BLaER1 treated with 17β-estradiol and CSF1 and Interleukin-3, amounts not matched to agents 10 nM and 100 nM (cell line): ENCODE measurements around the gene ZYG11B.
"Not testable (repeated sequence)": the region's sequence is repeated elsewhere in the genome, so short reads cannot be mapped to it uniquely, and the experiment has no call there.

Experiments
- H3K27ac ChIP-seq, 11 experiments: shearing (Covaris generic); formaldehyde crosslinking; 2 replicates each; pipeline ENCODE4 v1.8.1; 2022
- H3K27me3 ChIP-seq, 11 experiments: shearing (Covaris generic); formaldehyde crosslinking; 2 replicates each; pipeline ENCODE4 v1.8.1; 2022
- H3K36me3 ChIP-seq, 11 experiments: shearing (Covaris generic); formaldehyde crosslinking; 2 replicates each; pipeline ENCODE4 v1.8.1; 2022
- H3K4me1 ChIP-seq, 10 experiments: shearing (Covaris generic); formaldehyde crosslinking; 2 replicates each; pipeline ENCODE4 v1.8.1; 2022
- H3K4me2 ChIP-seq, 11 experiments: shearing (Covaris generic); formaldehyde crosslinking; 2 replicates each; pipeline ENCODE4 v1.8.1; 2022
- H3K4me3 ChIP-seq, 10 experiments: shearing (Covaris generic); formaldehyde crosslinking; 2 replicates each; pipeline ENCODE4 v1.8.1; 2022
- H3K9ac ChIP-seq, 11 experiments: shearing (Covaris generic); formaldehyde crosslinking; 2 replicates each; pipeline ENCODE4 v1.8.1; 2022
- H3K9me3 ChIP-seq, 11 experiments: shearing (Covaris generic); formaldehyde crosslinking; replicated peaks in 1 of 11; 2 replicates each; pipeline ENCODE4 v1.8.1; 2022
- H4K20me1 ChIP-seq, 11 experiments: shearing (Covaris generic); formaldehyde crosslinking; 2 replicates each; pipeline ENCODE4 v1.8.1; 2022
- Cebpa-rat ChIP-seq, 11 experiments: shearing (Covaris generic); IDR thresholded peaks; 2 replicates each; pipeline ENCODE4 v1.8.1; 2022

The ZYG11B gene

GRCh38 chr1:52697795-52698674 lies 28.2 kb upstream of the ZYG11B start, which contains the start of gene COA7:
TSS of gene COA7 (minus strand) at chr1:52698347. CDS start at chr1:52698326, 21 bp downstream.
- TF ChIP-seq Cebpa-rat (IDR thresholded peaks at IDR 0.05): no peak
- peaks cover 15 to 38% (median 31%) of the 10 kb centered on the region in 10 experiments for H3K4me1 ChIP-seq
- peaks cover 0 to 34% (median 20%) of the 10 kb centered on the region in 11 experiments; a peak in 17 of 22 replicates for H4K20me1 ChIP-seq
- H3K4me2 ChIP-seq: peak within 1 kb of the TSS; percentile 69 to 95 (median 87)
- H3K27me3 ChIP-seq: no peaks in the 10 kb centered on the region
- peaks cover under 1 to 33% (median 18%) of the 10 kb centered on the region in 11 experiments; a peak in 20 of 22 replicates for H3K36me3 ChIP-seq
- no peaks in the 10 kb centered on the region for H3K9me3 ChIP-seq
- peak within 1 kb of the TSS; percentile 75 to 91 (median 88) for H3K9ac ChIP-seq
- H3K27ac ChIP-seq: peak within 1 kb of the TSS; percentile 77 to 93 (median 90)
- peak within 1 kb of the TSS; percentile 70 to 83 (median 76) for H3K4me3 ChIP-seq

DNA sequence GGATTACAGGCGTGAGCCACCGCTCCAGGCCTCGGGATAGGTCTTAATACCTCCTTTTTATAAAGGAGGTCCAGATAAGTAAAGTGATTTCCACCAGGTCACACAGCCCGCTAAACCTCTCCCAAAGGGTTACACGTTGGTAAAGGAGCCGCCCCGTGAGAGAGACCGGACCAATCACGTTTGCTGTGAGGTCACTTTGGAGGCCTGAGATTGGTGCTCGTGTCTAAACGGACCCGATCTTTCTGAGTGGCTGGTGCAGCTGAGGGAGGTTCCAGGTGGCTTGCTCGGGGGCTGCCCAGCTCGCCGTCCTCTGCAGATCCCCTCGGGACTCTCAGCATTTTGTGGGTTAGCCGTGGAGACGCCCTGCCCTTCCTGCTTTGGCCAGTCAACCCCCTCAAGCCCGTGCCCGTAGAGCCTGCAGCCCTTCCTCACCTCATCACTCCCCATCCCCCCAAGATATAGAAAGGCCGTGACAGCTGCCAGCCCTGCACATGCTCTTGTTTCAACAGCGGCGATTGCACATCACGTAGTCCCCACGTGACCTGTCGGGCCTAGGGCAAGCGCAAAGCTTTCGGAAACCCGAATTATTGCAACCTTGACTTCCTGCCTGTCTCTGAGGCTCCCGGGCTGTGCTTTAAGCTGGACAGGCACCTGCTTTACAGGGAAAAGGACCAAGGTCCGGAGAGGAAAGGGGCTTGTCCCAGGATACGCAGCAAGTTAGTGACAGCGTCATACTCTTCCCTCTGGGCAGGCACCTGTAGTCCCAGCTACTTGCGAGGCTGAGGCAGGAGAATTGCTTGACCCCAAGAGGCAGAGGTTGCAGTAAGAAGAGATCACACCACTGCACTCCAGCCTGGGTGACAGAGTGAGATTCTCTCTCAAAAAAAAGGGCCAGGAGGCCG lies 23.1 kb upstream of the ZYG11B start:
- Histone ChIP-seq H3K4me3 (peak overlapping the region; percentile 10 to 70 (median 55)), H3K27ac (peak overlapping the region; percentile 66 to 79 (median 76)), H3K36me3 (no peaks in the 10 kb centered on the region), H3K27me3 (no peaks in the 10 kb centered on the region), H3K9me3 (no peaks in the 10 kb centered on the region), H4K20me1 (no peaks in the 10 kb centered on the region), H3K9ac (peak overlapping the region; percentile 54 to 76 (median 70)), H3K4me1 (peaks cover 18 to 48% (median 33%) of the 10 kb centered on the region in 10 experiments), H3K4me2 (peak overlapping the region; percentile 61 to 87 (median 81))
- peak in 8 of 11 experiments; percentile 24 to 94 (median 58); a peak in 13 of 22 replicates for TF ChIP-seq Cebpa-rat (IDR thresholded peaks at IDR 0.05)

DNA sequence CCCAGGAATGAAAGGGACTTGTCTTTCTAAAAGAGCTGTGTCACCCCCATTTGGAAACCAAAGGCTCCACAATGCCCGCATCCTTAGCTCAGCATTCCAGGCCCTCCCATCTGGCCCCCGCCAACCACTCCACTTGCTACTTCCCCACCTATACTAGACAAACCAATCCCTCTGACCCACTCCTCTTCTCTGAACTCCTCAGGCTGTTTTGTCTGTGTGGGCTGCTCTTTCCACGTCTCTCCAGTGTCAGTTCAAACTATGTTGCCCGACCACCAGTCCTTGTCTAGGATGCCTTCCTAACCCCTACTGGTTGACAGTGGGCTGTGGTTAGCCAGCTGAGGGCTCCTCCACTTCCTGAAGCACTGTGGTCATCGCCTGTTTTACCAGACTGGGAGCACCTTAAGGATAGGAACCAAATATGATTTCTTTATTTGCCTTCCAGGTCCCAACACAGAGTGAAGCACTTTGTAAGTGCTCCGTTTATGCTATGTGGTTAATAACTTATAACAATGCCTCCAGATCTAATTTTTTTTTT lies 20.1 kb upstream of the ZYG11B start:
- Histone ChIP-seq H3K27ac (no peak overlapping the region), H3K9ac (no peak overlapping the region), H3K4me1 (peaks cover 12 to 43% (median 31%) of the 10 kb centered on the region in 10 experiments), H4K20me1 (no peaks in the 10 kb centered on the region), H3K27me3 (no peaks in the 10 kb centered on the region), H3K4me2 (peak overlapping the region in 7 of 11 experiments; percentile 3 to 81 (median 51); a peak in 9 of 22 replicates), H3K4me3 (no peak overlapping the region), H3K36me3 (no peaks in the 10 kb centered on the region), H3K9me3 (no peaks in the 10 kb centered on the region)
- TF ChIP-seq Cebpa-rat (IDR thresholded peaks at IDR 0.05): no peak

GRCh38 chr1:52706941-52707926 lies 19.0 kb upstream of the ZYG11B start:
- H3K9me3 ChIP-seq: peaks cover 0 to 2% (median 0%) of the 10 kb centered on the region in 11 experiments; a peak in 1 of 22 replicates
- peak overlapping the region in 6 of 11 experiments; percentile 22 to 81 (median 52); a peak in 11 of 22 replicates for H3K4me2 ChIP-seq
- no peak overlapping the region for H3K9ac ChIP-seq
- H3K4me3 ChIP-seq: no peak overlapping the region
- H3K27me3 ChIP-seq: no peaks in the 10 kb centered on the region
- H3K27ac ChIP-seq: peak overlapping the region in 3 of 11 experiments; percentile 32 to 41 (median 35); a peak in 5 of 22 replicates
- H4K20me1 ChIP-seq: no peaks in the 10 kb centered on the region
- no peaks in the 10 kb centered on the region for H3K36me3 ChIP-seq
- H3K4me1 ChIP-seq: peaks cover 12 to 43% (median 31%) of the 10 kb centered on the region in 10 experiments
- TF ChIP-seq Cebpa-rat (IDR thresholded peaks at IDR 0.05): no peak

DNA sequence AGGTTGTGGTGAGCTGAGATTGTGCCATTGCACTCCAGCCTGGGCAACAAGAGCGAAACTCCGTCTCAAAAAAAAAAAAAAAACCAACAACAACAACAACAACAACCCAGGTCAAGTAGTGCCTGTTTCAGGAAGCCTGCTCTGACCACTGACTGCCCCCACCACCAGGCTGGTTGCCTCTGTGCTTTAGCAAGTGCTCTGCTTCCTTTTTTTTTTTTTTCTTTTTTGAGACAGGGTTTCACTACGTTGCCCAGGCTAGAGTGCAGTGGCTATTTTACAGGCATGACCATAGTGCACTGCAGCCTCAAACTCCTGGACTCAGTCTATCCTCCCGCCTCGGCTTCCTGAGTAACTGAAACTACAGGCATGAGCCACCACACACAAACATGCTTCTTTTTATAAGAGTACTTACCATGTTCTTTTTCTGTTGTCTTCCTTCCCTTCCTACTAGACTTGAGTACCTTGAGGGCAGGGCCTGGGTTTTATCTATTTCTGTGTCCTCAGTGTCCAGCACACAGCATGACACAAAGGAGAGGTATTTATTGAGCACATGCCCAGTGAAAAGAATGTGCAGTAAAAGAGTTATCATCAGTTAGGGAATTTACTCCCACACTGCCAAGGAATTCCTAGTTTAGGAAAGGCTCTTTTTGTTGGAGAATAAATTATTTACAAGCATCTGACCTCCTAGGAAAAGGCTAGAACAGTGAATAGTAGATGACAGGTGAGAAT lies 18.2 kb upstream of the ZYG11B start:
- Histone ChIP-seq H3K9me3 (peaks cover 0 to 5% (median 0%) of the 10 kb centered on the region in 11 experiments; a peak in 1 of 22 replicates), H4K20me1 (no peaks in the 10 kb centered on the region), H3K4me3 (no peak overlapping the region), H3K27ac (peak overlapping the region in 3 of 11 experiments; percentile 32 to 41 (median 35); a peak in 4 of 22 replicates), H3K27me3 (no peaks in the 10 kb centered on the region), H3K4me2 (peak overlapping the region in 6 of 11 experiments; percentile 12 to 81 (median 52); a peak in 11 of 22 replicates), H3K4me1 (peaks cover 6 to 36% (median 31%) of the 10 kb centered on the region in 10 experiments), H3K9ac (no peak overlapping the region), H3K36me3 (no peaks in the 10 kb centered on the region)
- TF ChIP-seq Cebpa-rat (IDR thresholded peaks at IDR 0.05): no peak

DNA sequence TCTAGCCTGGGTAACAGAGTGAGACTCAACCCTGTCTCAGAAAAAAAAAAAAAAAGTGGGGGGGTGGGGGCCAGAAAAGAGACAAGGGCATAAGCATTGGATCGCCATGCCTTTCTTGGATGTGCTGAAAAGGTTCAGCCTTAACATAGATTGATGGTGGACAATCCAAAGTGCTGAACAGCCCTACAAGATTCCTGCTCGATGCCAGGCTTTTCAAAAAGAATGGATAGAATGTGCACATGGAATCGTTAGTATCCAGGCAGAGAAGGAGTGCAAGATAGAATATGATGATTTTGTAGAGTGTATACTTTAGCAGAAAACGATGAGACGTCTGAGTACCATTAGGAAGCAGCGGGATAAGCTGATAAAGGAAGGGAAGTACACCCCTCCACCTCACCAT lies 17.2 kb upstream of the ZYG11B start:
- Histone ChIP-seq H3K4me1 (peaks cover 0 to 26% (median 23%) of the 10 kb centered on the region in 10 experiments; a peak in 15 of 20 replicates), H3K36me3 (no peaks in the 10 kb centered on the region), H3K27me3 (no peaks in the 10 kb centered on the region), H3K9me3 (peaks cover 0 to 5% (median 0%) of the 10 kb centered on the region in 11 experiments; a peak in 1 of 22 replicates), H3K9ac (no peak overlapping the region), H3K27ac (no peak overlapping the region), H4K20me1 (no peaks in the 10 kb centered on the region), H3K4me3 (no peak overlapping the region), H3K4me2 (no peak overlapping the region)
- TF ChIP-seq Cebpa-rat (IDR thresholded peaks at IDR 0.05): no peak

- Histone ChIP-seq H3K4me1 (peaks cover 0 to 7% (median 6%) of the 10 kb centered on the region in 10 experiments; a peak in 10 of 20 replicates), H3K9ac (no peak overlapping the region), H4K20me1 (no peaks in the 10 kb centered on the region), H3K27ac (no peak overlapping the region), H3K27me3 (no peaks in the 10 kb centered on the region), H3K4me3 (no peak overlapping the region), H3K9me3 (peaks cover 0 to 5% (median 0%) of the 10 kb centered on the region in 11 experiments; a peak in 1 of 22 replicates), H3K36me3 (no peaks in the 10 kb centered on the region), H3K4me2 (no peak overlapping the region)
- no peak for TF ChIP-seq Cebpa-rat (IDR thresholded peaks at IDR 0.05)
Measured at GRCh38 chr1:52713590-52713989, 12.7 kb upstream of the ZYG11B start.

GRCh38 chr1:52715296-52715695 lies 11.0 kb upstream of the ZYG11B start:
- not testable (repeated sequence) for H3K4me3 ChIP-seq, H3K4me1 ChIP-seq, H3K4me2 ChIP-seq, H3K9ac ChIP-seq, H3K9me3 ChIP-seq, H3K27ac ChIP-seq, H3K27me3 ChIP-seq, H3K36me3 ChIP-seq, H4K20me1 ChIP-seq
